ENCODE data around the gene APBA2. TPM values are rescaled to one million over a fixed set of nuclear protein-coding genes. Genes with fewer than 3 reads are reported as not detected.

The APBA2 gene
- total RNA-seq, 1 donor from 2014 or later = 5.3 TPM

GRCh38 chr15:29134641-29135308, 249.0 kb downstream of the APBA2 start:
- H3K4me3 ChIP-seq (ENCODE audit: low read depth, low read length) = no peak overlapping the region
- FAIRE-seq (no peak), DNase-seq (ENCODE audit: low read depth) (no peak)
- no peaks in the 10 kb centered on the region for H3K36me3 ChIP-seq (ENCODE audit: control insufficient read depth, insufficient read depth, low read length)
- H3K27me3 ChIP-seq (ENCODE audit: control insufficient read depth, insufficient read depth, low read length) = no peaks in the 10 kb centered on the region
- no peak for TF ChIP-seq CTCF (IDR thresholded peaks at IDR 0.05; ENCODE audit: insufficient read depth, low read length, severe bottlenecking)

DNA sequence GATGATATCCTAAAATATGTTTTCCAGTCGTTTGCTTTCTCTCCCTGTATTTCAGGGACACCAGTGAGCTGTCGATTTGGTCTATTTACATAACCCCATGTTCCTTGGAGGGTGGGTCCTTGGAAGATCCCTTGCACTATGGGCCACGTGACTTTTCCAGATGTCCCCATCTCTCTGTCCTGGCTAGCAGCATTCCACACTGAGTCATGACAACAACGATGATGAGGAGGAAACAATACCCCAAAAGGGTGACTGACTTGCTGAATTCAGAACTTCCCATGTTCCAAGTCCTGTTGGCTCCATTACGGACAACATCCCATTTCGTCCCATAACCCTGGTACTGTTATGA, 249.5 kb downstream of the APBA2 start:
- no peaks in the 10 kb centered on the region for H3K36me3 ChIP-seq (ENCODE audit: control insufficient read depth, insufficient read depth, low read length)
- H3K27me3 ChIP-seq (ENCODE audit: control insufficient read depth, insufficient read depth, low read length) = no peaks in the 10 kb centered on the region
- no peak for TF ChIP-seq CTCF (IDR thresholded peaks at IDR 0.05; ENCODE audit: insufficient read depth, low read length, severe bottlenecking)
- FAIRE-seq (peak; percentile 73), DNase-seq (ENCODE audit: low read depth) (no peak)
- no peak overlapping the region for H3K4me3 ChIP-seq (ENCODE audit: low read depth, low read length)

- H3K27me3 ChIP-seq (ENCODE audit: control insufficient read depth, insufficient read depth, low read length) = no peaks in the 10 kb centered on the region
- H3K36me3 ChIP-seq (ENCODE audit: control insufficient read depth, insufficient read depth, low read length) = no peaks in the 10 kb centered on the region
- DNase-seq (ENCODE audit: low read depth) = no peak
- TF ChIP-seq CTCF (IDR thresholded peaks at IDR 0.05; ENCODE audit: insufficient read depth, low read length, severe bottlenecking) = no peak
- FAIRE-seq = no peak
- H3K4me3 ChIP-seq (ENCODE audit: low read depth, low read length) = no peak overlapping the region
Observed at GRCh38 chr15:29135702-29136646, 250.2 kb downstream of the APBA2 start.

GRCh38 chr15:29138260-29138659, 252.5 kb downstream of the APBA2 start:
- Histone ChIP-seq H3K4me3 (ENCODE audit: low read depth, low read length) (no peak overlapping the region), H3K27me3 (ENCODE audit: control insufficient read depth, insufficient read depth, low read length) (no peaks in the 10 kb centered on the region), H3K36me3 (ENCODE audit: control insufficient read depth, insufficient read depth, low read length) (no peaks in the 10 kb centered on the region)
- no peak for DNase-seq (ENCODE audit: low read depth)
- no peak for TF ChIP-seq CTCF (IDR thresholded peaks at IDR 0.05; ENCODE audit: insufficient read depth, low read length, severe bottlenecking)
- peak; percentile 43 for FAIRE-seq

DNA sequence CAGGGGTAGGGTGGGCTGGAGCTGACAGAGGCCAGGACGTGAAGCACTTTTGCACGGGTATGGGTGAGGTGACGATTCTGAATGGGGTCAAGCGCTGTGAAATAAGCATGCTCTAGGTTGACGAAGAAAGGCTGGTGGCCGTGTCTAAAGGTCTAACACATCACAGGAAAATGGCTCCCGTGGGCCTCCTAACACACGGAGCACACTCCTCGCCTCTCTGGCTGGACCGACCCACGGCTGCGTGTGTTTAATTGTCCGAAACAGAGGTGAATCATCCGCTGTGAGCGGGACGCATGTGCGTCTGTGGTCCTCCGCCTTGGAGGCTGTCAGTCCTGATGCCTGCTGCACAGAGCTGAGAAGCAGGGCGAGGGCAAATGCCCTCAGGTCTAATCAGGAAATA, 253.3 kb downstream of the APBA2 start:
- Histone ChIP-seq H3K36me3 (ENCODE audit: control insufficient read depth, insufficient read depth, low read length) (no peaks in the 10 kb centered on the region), H3K27me3 (ENCODE audit: control insufficient read depth, insufficient read depth, low read length) (no peaks in the 10 kb centered on the region), H3K4me3 (ENCODE audit: low read depth, low read length) (no peak overlapping the region)
- no peak for FAIRE-seq
- DNase-seq (ENCODE audit: low read depth) = no peak
- no peak for TF ChIP-seq CTCF (IDR thresholded peaks at IDR 0.05; ENCODE audit: insufficient read depth, low read length, severe bottlenecking)
